Adrenal gland (tissue), 5 donors: ENCODE measurements around the gene THADA.

Experiments
- CTCF ChIP-seq, 6 experiments: fragments of 450-650 bp in 4 of 6; fragments of 200-600 bp in 2 of 6; sonication (generic) in 1 of 6; IDR thresholded peaks; 1 replicate in 5 of 6; 2 replicates in 1 of 6; pipeline versions ENCODE4 v1.5.1 to v1.8.0; 2016 to 2021; ENCODE audit warnings: antibody characterized with exemption in 6 of 6, mild to moderate bottlenecking in 2 of 6, moderate library complexity in 1 of 6
- POLR2A ChIP-seq, 2 donors: fragments of 450-650 bp; IDR thresholded peaks; one replicate each; pipeline ENCODE4 v1.6.1; 2017; ENCODE audit warnings: antibody characterized with exemption in 2 of 2, mild to moderate bottlenecking in 2 of 2, moderate library complexity in 1 of 2
- donor health status: DM: no; HTN: no; CAD: no.

- no peak for TF ChIP-seq CTCF (IDR thresholded peaks at IDR 0.05)
- no peak for TF ChIP-seq POLR2A (IDR thresholded peaks at IDR 0.05)
Observed at GRCh38 chr2:43408407-43409160, 187.3 kb downstream of the THADA start.
